ENCODE measurements around the gene DCUN1D2. TPM values are rescaled to one million over a fixed set of nuclear protein-coding genes. Genes with fewer than 3 reads are reported as not detected.

The DCUN1D2 gene
- total RNA-seq, 4 donors from 2014 or later, result 12.3 to 20.2 (median 17.3) TPM

DNA sequence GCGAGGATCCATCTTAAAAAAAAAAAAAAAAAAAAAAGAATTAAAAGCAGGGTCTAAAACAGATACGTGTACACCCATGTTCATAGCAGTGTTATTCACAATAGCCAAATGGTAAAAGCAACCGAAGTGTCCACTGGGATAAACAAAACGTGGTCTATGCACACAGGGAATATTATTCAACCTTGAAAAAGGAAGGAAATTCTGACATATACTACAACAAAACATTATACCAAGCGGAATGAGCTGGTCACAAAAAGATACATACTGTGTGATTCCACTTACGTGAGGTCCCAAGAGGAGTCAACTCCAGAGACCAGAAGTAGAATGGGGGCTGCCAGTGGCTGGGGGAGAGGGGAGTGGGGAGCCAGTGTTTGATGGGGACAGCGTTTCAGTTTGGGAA is 22.5 kb downstream of the DCUN1D2 start:
- no peak for ATAC-seq
- no peak overlapping the region for H3K4me3 ChIP-seq
- peaks cover 0 to 63% of the 10 kb centered on the region in 2 donors for H3K36me3 ChIP-seq
- no peaks in the 10 kb centered on the region for H3K9me3 ChIP-seq
- H3K27me3 ChIP-seq, result no peaks in the 10 kb centered on the region
- 92 to 96% methylated on average over 6 of the region's 7 CpGs for WGBS, 2 donors (ENCODE audit: low coverage in 1 of 2)
- H3K27ac ChIP-seq, result no peak overlapping the region
- TF ChIP-seq POLR2AphosphoS5 (IDR thresholded peaks at IDR 0.05) (no peak), EP300 (IDR thresholded peaks at IDR 0.05) (no peak), POLR2A (IDR thresholded peaks at IDR 0.05) (no peak)
- TF ChIP-seq, protein P1, sequence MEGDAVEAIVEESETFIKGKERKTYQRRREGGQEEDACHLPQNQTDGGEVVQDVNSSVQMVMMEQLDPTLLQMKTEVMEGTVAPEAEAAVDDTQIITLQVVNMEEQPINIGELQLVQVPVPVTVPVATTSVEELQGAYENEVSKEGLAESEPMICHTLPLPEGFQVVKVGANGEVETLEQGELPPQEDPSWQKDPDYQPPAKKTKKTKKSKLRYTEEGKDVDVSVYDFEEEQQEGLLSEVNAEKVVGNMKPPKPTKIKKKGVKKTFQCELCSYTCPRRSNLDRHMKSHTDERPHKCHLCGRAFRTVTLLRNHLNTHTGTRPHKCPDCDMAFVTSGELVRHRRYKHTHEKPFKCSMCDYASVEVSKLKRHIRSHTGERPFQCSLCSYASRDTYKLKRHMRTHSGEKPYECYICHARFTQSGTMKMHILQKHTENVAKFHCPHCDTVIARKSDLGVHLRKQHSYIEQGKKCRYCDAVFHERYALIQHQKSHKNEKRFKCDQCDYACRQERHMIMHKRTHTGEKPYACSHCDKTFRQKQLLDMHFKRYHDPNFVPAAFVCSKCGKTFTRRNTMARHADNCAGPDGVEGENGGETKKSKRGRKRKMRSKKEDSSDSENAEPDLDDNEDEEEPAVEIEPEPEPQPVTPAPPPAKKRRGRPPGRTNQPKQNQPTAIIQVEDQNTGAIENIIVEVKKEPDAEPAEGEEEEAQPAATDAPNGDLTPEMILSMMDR (IDR thresholded peaks at IDR 0.05), result no peak
- no peaks in the 10 kb centered on the region for H3K4me1 ChIP-seq

DNA sequence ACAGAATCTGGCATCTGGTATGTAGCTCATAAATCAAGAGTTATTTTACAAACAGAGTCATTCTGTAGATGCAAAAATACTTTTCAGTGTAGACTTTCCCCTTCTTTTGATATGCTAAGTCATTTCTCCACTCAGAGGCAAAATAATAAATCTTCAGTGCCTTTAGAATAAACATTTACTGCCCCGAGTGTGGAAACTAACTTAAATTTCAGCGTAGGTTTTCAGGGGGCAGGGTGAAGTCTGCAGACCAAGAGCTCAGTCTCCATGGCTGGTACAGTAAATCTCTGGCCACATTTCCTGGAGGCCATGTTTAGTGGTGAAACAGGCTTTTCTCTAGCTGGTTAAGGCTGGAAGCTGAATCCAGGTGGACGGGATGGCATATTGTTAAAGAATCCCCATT is 24.1 kb downstream of the DCUN1D2 start:
- H3K27me3 ChIP-seq, result no peaks in the 10 kb centered on the region
- no peak overlapping the region for H3K27ac ChIP-seq
- H3K36me3 ChIP-seq, result peaks cover 0 to 55% of the 10 kb centered on the region in 2 donors
- TF ChIP-seq, protein P1 (IDR thresholded peaks at IDR 0.05), result no peak
- no peak for TF ChIP-seq POLR2A (IDR thresholded peaks at IDR 0.05)
- no peak for TF ChIP-seq POLR2AphosphoS5 (IDR thresholded peaks at IDR 0.05)
- TF ChIP-seq EP300 (IDR thresholded peaks at IDR 0.05), result no peak
- H3K9me3 ChIP-seq, result no peaks in the 10 kb centered on the region
- WGBS, 2 donors (ENCODE audit: low coverage in 1 of 2), result 40 to 59% methylated on average over 1 to 3 of the region's 3 CpGs
- no peak overlapping the region for H3K4me3 ChIP-seq
- no peaks in the 10 kb centered on the region for H3K4me1 ChIP-seq
- no peak for ATAC-seq

DNA sequence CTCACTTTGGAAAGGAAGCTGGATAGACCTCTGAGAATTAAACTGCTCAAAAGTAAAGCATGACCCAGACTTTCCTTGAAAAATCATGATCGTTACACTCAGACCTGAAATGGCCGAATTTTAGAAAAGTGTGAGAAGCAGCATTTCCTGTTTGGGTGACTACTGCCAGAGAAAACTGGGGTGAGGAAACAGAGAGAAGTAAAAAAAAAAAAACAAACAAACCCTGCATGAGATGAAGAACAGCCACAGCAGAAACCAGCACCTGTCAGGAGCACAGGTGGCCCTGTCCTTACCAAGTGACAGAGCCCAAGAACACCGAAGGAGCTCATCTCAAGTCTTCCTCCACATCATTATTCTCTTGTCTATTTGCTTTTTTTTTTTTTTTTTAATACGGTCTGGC is 25.2 kb downstream of the DCUN1D2 start:
- no peak overlapping the region for H3K27ac ChIP-seq
- no peaks in the 10 kb centered on the region for H3K27me3 ChIP-seq
- H3K4me3 ChIP-seq, result no peak overlapping the region
- H3K36me3 ChIP-seq, result peaks cover 0 to 60% of the 10 kb centered on the region in 2 donors
- H3K4me1 ChIP-seq, result no peaks in the 10 kb centered on the region
- no peaks in the 10 kb centered on the region for H3K9me3 ChIP-seq
- WGBS, 2 donors (ENCODE audit: low coverage in 1 of 2), result 61 to 95% methylated on average over 2 to 4 of the region's 4 CpGs
- ATAC-seq, result no peak
- TF ChIP-seq POLR2AphosphoS5 (IDR thresholded peaks at IDR 0.05) (no peak), POLR2A (IDR thresholded peaks at IDR 0.05) (no peak), EP300 (IDR thresholded peaks at IDR 0.05) (no peak)
- TF ChIP-seq, protein P1 (IDR thresholded peaks at IDR 0.05), result no peak

DNA sequence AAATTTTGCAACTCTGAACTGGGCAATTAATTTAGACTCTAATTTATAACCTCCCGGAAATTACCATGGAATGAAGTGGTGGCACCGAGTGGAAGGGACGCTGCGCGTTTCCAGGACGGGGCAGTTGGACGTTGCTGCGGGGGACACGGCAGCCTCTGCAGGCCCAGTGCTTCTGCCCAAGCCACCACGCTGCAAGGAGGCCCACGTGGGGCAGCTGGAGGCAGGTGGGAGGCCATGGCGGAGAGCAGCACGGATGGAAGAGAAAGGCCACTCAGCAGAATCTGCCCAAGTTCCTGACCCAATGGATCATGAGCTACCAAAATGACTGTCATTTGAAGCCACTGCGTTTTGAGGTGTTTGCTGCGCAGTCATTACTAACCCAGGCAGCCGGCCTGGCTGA is 26.0 kb downstream of the DCUN1D2 start:
- Histone ChIP-seq H3K4me3 (no peak overlapping the region), H3K9me3 (no peaks in the 10 kb centered on the region), H3K27me3 (no peaks in the 10 kb centered on the region), H3K27ac (no peak overlapping the region), H3K4me1 (no peaks in the 10 kb centered on the region), H3K36me3 (peaks cover 0 to 63% of the 10 kb centered on the region in 2 donors)
- WGBS, 2 donors (ENCODE audit: low coverage in 1 of 2), result 87 to 94% methylated on average over 4 to 14 of the region's 16 CpGs
- TF ChIP-seq, protein P1 (IDR thresholded peaks at IDR 0.05), result no peak
- no peak for TF ChIP-seq POLR2A (IDR thresholded peaks at IDR 0.05)
- no peak for TF ChIP-seq POLR2AphosphoS5 (IDR thresholded peaks at IDR 0.05)
- ATAC-seq, result no peak

DNA sequence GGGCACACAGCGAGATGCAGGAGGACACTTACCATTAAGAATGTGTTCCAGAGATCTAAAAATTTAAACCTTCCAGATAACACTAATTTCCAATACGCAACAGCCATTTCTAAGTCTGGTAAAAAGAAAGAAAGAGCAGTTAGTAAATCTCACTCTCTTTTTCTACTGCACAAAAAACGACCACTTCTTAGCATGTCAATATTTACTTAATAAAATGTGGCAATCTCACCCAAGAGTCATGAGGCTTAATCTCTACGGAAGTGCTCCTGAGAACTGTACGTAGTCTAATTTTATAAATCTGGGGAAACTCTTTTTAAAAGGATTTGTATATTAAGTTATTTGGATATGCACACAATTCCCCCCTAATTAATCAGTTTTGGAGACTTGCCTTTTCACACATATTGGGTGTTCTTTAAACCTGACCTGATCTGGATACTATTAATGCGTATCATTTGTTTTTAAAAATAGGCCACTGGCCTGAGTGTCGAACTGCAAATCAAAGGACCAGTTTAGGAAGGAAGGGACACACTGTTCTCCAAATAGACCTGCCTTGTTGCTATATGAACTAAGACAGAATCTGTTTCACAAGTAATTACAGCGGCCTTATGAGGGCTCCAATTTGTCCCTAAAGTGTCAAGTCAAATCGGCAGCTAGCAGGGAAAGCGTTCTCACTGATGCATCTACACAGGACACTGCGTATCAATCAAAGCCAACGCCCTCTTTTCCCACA is 29.3 kb downstream of the DCUN1D2 start:
- 84% methylated on average over 7 to 12 of the region's 12 CpGs for WGBS, 2 donors (ENCODE audit: low coverage in 1 of 2)
- ATAC-seq, result no peak
- Histone ChIP-seq H3K9me3 (no peaks in the 10 kb centered on the region), H3K27ac (no peak overlapping the region), H3K4me1 (peaks cover 0 to 11% (median 0%) of the 10 kb centered on the region in 3 donors), H3K4me3 (no peak overlapping the region), H3K27me3 (no peaks in the 10 kb centered on the region), H3K36me3 (peaks cover 0 to 65% of the 10 kb centered on the region in 2 donors)
- no peak for TF ChIP-seq POLR2A (IDR thresholded peaks at IDR 0.05)
- no peak for TF ChIP-seq POLR2AphosphoS5 (IDR thresholded peaks at IDR 0.05)
- no peak for TF ChIP-seq EP300 (IDR thresholded peaks at IDR 0.05)
- TF ChIP-seq, protein P1 (IDR thresholded peaks at IDR 0.05), result no peak
